Measurements from ENCODE around the gene TBL1X.
"Not testable (repeated sequence)": the region's sequence is repeated elsewhere in the genome, so short reads cannot be mapped to it uniquely, and the experiment has no call there.

The TBL1X gene

DNA sequence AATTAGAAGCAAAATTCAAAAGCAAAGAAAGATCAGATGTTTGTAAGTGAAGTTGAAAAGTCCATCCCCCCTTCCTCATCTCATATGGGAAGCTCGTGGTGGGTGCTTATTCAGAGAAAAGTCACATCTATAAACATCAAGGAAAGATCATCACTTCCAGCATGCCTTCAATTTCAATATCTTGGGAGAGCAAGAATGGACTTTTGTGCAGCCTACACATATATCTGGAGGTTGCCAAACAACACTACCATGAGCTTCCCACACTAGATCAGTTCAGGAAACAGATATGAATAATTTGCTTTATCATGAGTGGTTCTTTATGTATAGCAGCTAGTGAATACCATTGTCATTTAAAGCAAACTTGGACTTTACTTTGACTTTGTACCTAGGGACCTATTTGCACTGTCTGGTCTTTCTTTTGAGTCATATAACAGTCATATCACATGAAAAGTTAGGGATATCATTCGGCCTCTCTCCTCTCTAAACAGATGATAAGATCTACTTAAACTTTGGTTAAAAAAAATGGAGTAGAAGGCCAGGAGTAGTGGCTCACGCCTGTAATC lies 5.6 kb upstream of the TBL1X start:
- DNase-seq = no peak

DNA sequence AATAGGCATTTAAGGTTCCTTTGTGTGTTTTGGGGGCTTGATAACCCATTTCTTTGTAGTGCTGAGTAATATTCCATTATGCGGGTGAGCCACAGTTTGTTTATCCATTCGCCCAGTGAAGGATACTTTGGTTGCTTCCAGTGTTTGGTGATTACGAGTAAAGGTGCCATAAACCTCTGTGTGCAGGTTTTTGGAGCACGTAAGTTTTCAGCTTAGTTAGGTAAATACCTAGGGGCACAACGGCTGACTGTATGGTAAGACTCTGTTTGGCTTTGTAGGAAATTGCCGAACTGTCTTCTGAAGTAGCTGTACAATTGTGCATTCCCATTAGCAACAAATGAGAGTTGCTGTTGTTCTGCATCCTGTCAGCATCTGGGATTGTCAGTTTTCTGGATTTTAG lies 3.8 kb upstream of the TBL1X start:
- no peak for DNase-seq

DNA sequence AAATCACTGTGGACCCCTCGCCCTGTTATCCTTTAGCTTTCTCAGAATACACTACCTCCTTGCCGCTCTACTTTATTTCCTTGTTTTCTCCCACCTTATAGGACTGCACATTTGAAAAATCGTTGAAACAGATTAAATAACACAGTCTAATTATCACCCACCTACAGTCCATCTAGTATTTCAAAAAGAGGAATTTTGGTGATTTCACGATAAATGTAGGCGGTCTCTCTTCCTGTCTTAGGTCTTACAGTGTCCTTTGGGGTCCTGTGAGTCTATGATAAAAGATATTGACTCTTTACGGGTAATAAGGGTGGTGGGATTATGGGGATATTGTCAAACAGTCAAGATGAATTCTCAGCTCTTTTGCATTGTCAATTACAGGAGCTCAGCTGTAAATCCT lies 2.4 kb upstream of the TBL1X start:
- DNase-seq = no peak

DNA sequence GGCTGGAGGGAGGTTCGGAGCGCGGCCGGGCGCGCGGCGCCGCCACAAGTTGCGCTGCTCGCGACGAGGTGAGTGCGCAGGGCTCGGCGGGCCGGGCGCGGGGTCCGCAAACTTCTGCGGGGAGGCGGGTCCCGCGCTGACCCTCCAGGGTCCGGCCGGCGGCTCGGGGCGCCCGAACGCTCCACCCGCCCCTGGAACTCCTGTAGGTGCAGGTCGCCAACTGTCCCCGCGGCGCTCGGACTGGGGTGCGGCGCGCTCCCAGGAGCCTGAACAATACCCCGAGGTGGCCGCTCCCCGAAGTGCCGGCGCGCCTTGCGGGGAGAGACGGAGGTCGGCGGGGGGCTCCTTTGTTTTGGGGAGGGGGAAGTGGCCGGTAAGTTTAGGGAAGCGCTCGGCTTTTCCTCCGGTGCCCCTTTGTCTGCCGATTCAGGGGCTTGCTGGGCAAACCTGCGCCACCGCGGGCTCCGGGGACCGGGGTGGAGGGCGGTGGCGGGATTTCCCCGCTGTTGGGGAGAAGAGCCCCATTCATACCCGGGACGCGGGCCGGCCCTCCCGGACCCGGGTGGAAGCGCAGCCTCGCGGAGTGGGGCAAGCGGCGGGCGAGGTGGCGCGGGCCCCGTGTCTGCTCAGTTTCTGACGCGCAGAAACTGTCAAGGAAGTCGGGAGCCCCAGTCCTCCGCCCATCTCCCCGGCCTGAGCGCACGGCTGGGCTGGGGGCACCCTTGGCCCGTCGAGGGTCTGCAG lies 694 bp downstream of the TBL1X start:
- DNase-seq = no peak

DNA sequence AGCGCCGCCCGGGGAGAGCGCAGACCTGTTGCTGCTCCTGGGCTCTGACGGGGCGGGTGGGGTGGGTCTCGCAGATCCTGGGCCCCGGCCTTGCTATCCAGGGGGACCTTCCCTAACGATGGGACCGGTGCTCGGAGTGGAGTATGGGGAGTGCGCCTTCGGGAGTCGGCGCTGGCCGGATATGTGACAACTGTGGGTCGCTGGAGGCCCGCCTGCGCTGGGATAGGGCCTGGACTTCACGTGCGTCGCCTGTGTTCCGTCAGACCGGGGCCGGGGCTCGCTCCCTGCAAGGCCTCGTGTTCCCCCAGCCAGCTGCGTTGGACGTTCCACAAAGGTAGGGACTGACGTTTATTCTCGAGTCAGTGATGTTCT lies 1.3 kb downstream of the TBL1X start:
- no peak for DNase-seq

DNA sequence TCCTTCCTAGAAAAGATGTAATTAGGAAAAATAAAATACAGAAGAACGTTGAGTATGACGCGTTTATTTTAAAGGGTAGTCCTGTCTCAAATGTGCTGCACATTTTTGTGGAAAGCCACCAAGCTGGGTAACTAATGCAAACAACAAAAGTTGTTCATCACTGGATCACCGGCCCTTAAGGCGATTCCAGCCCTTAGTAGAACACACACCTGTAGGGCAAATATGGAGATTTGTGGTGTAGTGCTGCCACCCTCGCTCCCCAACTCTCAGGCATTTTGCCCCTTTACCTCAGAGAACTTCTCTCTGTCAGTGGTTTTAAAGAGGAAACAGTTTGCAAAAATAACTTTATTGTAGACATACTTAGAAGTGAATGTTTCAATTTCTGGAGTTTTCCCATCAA lies 1.9 kb downstream of the TBL1X start:
- no peak for DNase-seq

DNA sequence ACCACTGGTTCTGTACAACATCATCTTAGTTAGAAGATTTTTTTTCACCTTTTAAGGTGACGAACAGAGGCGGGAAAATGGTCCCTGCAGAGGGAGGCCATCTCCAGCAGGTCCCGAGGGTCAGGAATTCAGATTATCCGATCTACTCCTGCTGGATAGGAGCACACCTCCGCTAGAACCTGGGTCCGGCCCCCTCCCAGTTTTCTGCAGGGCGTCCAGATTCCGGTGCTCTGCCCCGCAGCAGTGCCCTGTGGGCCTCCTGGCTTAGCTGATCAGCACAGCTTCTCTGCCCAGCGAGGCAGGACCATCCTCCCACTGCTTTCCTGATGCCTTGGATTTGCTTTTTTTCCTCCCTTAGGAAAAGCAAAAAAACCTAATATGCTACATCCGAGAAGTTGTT lies 2.3 kb downstream of the TBL1X start:
- DNase-seq = no peak

DNA sequence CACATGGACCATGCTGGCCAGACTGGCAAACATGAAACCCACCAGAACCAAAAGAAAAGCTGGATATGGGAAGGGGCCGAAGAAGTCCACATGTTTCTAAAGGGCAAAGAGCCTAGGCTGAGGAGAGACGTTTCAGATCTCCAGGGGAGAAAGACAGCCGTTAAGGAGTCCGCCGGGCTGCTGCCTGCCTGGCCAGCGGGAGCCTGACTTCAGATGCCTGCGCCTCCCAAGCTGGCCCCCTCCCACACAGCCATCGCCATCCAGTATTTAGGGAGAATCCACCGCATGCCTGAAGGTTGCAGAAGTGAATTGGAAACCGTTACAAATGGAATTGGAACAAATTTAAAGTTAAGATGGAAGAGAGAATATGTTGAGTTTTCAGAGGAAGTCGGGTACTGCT lies 2.9 kb downstream of the TBL1X start:
- DNase-seq = no peak

DNA sequence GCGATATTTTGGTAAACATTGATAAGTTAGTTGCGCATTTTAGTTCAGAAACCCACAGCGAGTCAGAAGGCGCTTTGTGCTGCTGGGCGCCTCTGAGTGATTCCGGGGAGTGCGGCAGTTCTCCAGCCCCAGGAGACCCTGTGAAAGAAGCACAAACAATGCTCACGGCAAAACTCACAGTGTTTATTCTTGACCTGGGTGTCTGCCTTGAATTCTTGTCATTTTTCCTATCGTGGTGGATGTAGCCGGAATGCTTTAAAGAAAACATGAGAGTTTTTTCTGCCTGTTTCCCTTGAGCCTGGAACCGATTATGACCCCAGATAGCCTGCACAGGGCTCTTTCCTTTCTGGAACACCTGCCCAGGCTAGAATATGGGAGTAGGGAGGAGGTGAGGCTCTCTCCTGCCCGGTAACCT lies 6.7 kb downstream of the TBL1X start:
- no peak for DNase-seq

DNA sequence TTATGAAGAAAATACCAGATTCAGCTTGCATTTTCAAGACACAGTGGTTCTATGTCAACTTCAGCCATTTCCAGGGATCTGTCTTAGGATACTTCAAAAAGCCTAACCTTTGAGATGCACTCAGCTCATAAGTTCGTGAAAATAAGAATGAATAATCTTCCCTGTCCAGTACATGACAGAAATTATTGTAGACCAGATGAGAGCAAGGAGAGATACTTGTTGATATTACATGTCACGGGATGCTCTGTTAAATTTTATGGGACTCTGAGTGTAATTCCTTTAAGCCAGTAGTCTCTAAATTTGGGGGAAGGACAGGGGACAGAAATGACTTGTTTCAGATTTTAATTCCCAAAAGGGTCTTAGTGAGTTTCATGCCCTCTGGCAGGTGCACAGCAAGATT lies 8.8 kb downstream of the TBL1X start:
- no peak for DNase-seq

DNA sequence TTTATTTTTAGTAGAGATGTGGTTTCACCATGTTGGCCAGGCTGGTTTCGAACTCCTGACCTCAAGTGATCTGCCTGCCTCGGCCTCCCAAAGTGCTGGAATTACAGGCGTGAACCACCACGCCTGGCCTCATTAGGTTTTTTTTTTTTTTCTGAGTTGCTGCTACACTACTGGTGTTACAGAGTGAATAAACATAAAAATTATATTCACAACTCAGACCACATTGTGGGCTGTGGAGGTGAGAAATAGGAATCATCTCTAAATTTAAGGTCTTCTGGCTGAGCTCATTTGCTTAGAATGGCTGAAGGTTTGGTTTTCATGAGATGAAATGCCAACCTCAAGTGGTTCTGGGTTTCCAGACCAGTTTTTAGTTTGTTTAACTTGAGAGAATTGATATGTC lies 10.6 kb downstream of the TBL1X start:
- not testable (repeated sequence) for DNase-seq

DNA sequence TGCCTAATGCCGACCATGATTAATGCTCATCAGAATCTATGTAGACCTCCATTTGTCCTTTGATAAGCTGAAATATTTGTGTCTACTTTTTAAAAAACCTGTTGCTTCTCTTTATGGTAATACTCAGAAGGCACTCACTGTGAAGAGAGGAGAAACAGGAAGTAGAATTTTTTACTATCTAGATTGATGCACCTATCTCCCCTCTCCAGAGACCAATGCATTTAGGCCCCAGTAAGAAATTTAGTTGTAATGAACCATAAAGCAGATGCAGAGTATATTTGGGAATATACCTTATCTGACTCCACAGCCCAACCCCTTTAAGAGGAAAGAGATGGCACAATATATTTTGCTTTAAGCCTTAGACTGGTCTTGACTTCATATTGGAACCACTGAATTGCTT lies 11.1 kb downstream of the TBL1X start:
- DNase-seq = no peak

DNA sequence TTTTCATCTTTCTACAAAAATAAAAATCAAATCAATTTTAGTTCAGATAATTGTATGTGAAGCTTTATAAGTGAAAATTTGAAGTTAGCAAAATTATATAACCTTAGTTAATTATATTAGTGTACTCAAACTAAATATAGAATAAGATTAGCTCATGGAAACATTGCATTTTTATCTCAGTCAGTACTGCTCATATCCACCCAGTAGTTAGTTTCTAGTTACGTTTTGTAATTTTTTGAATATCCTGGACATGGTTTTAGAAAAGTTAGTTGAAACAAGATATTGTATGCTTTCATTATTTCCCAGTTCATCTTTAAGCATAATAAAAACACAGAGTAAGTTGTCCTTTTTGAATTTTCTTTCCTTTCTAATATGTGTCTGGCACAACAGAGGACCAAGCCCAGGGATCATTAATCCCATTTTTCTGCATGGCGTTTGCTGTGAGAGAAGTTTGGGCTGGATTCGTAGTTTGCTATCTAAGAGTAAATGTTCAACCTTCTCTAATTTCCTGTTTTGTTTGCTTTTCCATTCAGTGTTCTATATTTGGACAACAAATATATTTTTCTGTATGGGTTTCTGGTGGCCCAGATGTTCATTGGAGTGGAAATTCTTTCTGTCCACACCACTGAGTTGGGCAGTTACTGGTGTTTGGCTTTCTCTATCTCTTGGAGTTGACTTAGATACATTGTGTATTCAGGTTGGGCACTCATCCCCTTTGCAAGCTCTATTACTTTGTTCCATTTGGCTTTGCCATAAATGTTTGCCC lies 12.1 kb downstream of the TBL1X start:
- no peak for DNase-seq

DNA sequence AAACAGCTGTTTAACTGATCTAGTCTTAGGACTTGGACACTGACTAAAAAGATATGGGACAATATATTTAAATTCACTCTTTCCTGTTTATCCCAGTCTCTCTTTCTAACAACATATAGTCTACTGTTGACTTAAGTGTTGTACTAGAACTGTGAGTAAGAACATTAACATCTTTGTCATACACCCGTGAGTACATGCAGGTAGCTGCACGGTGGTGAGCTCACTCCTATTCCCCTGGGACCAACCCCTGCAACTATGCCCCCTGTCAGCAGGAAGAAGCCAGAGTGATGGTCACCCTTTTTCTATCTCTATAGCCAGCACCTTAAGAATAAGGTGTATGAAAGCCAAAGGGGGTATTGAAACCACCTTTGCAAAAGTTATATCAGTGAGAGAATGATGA lies 17.6 kb downstream of the TBL1X start:
- DNase-seq = no peak

DNA sequence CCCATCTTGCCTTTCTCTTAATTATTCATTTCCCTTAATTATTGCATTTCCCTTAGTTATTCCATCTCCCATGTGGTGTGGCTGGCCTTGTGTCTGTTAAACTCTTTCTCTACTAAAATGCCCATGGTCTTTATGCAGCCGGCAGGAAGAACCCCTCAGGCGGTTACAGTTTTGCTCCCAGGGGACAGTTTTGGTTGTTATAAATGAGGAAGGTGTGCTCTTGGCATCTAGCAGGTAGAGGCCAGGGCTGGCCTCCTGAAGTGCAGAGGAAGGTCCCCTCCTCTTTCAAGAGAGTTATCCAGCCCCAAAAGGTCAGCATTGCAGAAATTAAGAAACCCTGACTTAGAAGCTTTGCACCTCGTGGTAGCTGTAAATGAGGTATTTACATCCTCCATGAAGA lies 18.0 kb downstream of the TBL1X start:
- no peak for DNase-seq

DNA sequence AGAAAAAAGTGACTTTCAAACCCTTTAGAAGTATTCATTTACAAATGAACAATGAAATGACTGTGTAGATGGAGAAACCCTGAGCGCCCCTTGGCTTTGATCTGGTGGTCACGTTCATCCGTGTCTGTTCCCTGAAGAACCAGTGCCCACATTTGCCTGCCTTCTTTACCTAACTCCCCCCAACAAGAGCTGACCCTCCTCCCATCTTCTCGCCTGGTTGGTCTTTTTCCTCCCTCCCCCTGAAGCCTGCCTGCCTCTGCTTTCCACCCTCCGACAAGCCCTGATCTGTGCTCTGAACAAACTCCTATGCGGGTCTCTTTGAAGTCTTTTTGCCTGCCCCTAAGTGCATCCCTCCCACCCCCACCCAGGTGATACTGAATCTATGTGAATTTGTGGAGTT lies 18.5 kb downstream of the TBL1X start:
- DNase-seq = no peak

DNA sequence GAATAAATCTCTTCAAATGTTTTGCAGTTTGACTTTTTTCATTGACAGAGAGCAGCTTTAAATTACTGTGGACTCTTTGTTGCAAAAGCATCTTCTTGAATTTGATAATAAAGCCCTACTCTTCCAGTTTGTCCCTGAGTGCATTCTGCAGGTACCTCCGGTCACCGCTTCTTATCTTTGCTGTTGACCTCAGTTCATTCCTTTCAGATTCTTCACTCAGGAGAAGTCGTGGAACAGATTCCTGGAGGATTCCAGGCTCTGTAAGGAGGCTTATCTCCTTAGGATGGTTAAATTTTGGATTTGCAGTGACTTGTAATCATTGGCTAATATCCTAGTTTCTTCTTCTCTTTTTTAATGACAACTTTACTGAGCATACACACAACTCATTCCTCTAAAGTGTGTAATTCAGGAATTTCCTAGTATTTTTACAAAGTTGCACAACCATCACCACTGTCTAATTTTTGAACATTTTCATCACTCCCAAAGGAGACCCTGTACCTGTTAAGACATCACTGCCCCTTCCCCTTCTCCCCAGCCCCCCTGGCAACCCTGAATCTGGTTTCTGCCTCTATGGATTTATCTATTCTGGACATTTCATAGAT lies 22.0 kb downstream of the TBL1X start:
- no peak for DNase-seq

DNA sequence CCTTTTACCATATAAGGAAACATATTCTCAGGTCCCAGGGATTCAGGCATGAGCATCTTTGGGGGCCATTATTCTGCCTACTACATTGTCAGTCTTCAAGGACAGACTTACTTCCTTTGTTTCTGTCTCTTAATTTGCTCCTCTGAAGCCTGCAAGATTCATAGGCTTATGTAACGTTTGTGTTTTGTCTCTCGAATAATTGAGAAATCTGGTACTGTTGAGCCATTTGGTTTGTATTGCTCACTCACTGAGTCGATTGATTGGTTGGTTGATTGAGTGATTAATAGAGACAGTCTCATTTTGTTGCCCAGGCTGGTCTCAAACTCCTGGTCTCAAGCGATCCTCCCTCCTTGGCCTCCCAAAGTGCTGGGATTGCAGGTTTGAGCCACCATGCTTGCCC lies 23.7 kb downstream of the TBL1X start:
- DNase-seq = no peak

DNA sequence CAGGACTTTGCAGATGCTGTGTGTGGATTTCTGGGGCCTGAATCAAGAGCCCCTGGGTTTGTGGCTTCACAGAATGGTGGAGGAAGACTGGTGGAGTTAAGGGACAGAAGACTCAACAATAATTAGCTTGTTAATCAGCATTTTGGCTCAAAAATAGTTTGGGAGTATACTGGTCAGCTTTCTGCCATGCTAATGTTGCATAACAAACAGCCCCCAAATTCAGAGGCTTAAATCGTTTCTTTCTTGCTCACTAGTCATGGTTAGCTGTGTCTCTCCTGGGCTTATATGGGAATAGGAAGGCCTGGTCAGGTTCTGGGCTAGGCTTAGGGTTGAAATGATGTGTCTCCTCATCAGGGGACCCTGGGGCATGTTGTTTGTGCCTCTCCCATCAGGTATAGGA lies 24.4 kb downstream of the TBL1X start:
- no peak for DNase-seq

DNA sequence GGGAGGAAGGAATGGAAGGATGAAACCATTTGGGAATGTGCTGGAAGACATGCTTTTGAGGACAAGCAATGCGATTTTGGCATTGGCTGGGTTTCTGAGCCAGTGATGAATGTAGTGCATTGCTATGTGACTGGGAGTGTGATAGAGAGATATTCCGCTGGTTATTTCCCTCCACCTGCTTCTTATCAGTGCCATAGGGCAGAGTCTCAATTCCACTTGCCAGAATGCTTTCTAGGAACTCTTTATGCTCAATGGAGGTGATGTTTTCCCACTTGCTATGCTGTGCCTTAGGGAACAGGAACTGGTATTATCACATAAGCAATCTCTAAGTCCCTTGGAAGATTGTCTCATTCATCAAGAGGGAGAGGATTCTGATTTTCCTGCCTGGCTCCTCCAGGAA lies 28.0 kb downstream of the TBL1X start:
- no peak for DNase-seq

DNA sequence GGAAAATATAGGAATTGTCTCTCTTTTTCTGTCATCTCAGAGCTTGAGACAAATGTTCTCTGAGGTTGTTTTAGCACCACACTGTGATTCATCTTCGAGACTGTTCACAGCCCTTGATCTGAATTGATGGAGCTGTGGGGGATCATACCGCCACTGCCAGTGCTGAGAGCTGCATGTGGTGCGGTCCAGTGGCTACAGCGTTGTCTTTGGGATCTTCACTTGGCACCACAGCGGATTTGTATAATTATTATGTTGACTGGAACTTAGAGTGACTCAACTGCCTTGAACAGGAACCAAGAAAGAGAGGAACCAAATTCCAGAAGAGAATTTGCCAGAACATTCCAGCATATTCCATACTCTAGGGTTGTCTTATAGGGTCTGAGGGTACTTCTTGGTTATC lies 29.1 kb downstream of the TBL1X start:
- no peak for DNase-seq

DNA sequence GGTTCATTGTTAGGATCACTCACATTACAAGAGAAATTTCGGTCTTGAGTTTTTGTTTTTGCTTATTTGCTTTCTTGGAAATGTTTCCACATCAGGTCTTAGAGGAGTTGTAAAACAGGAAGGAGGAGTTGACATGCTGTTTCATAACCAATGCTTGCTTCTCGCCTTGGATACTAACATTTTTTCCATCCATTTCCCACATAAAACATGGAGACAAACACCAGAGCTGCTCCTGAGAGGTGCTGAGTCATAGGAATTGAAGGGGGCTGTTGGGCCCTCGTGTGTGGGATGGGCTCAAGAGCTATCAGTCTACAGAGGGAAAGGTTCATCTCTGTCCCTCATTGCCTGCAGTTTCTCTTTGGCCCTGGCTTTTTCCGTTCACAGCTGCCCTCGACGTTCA lies 29.9 kb downstream of the TBL1X start:
- DNase-seq = no peak

DNA sequence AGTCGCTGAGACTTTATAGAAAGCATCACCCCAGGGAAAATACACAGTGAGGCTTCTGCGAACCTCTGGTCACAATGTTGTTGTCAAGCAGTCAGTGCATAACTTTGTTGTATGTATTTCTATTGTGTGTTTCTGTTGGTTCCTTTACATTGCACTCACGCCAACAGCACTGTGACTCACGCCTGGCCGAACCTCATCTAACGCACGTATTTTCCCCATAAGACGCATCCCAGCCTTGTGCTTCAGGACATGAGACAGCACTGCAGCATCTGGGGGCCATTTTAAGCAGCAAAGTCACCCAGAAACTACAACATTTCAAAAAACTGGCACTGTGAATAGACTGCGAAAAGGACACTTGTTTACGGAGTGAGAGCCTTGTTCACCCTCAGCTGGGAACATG lies 30.6 kb downstream of the TBL1X start:
- no peak for DNase-seq

DNA sequence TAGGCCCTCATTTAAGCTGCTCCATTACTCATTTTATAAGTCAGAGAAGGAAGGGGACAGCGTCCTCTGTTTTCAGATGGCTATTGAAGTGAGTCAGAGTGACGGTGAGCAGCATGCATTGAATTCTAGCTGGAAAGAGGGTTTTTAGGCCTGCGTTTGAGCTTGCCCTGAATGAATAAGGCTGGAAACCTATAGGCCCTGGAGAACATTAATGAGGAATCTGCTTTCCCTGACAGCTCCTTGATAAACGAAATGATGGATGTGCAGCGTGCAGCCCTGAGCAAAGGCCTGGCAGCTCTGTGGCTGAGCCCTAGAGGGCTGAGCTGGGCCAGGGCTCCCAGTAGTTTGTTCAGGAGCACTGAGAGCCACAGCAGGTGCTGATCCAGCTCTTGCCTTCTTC lies 33.4 kb downstream of the TBL1X start:
- DNase-seq = no peak

All from NCI-H1105 (cell line).